Measurements from ENCODE around the gene SAP30BP. TPM values are rescaled to one million over a fixed set of nuclear protein-coding genes. Genes with fewer than 3 reads are reported as not detected.

SAP30BP gene
- total and polyA plus RNA-seq, 2 experiments from 2014 or later = 44.9 to 97.9 TPM

DNA sequence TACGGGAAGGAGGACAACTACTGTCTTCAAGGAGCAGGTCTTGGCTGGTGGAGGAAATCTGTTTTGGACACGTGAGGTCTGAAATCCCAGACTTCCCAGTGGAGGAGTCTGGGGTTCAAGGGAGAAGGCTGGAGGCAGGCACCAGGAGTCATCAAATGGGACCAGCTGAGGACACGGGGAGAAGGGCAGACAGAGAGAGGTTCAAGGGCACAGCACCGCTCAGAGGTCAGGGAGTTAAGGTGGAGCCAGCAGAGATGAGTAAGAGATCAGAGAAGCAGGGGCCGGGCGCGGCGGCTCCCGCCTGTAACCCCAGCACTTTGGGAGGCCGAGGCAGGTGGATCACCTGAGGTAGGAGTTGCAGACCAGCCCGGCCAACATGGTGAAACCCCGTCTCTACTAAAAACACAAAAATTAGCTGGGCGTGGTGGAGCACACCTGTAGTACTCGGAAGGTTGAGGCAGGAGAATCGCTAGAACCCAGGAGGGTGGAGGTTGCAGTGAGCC, 44.3 kb upstream of the SAP30BP start:
- H3K4me2 ChIP-seq = no peak overlapping the region
- H3F3A ChIP-seq (replicated peaks; ENCODE audit: low read depth) = no peaks in the 10 kb centered on the region
- no peaks in the 10 kb centered on the region for H3K9me2 ChIP-seq (ENCODE audit: insufficient read depth)
- Mint-ChIP-seq H3K4me1 (peaks cover 3% of the 10 kb centered on the region; the same call in 1 of the 3 replicates), H3K27me3 (ENCODE audit: insufficient read depth, low read depth, poor library complexity) (peaks cover 27% of the 10 kb centered on the region), H3K27ac (no peak overlapping the region), H3K4me3 (no peak overlapping the region), H3K36me3 (ENCODE audit: low read depth) (no peaks in the 10 kb centered on the region), H3K9me3 (no peaks in the 10 kb centered on the region; the same call in 2 of the 3 replicates)
- TF ChIP-seq CTCF (conservative IDR thresholded peaks at IDR 0.05; ENCODE audit: low read depth in 2 of 2) (no peak), JUNB (IDR thresholded peaks at IDR 0.05; ENCODE audit: unreplicated experiment) (no peak), NANOG (IDR thresholded peaks at IDR 0.05; ENCODE audit: borderline replicate concordance) (no peak), CREB1 (CRISPR knock-in tag; IDR thresholded peaks at IDR 0.05; ENCODE audit: low read depth) (no peak), EZH2 (IDR thresholded peaks at IDR 0.05; ENCODE audit: low read depth, unreplicated experiment) (no peak), ETS1 (IDR thresholded peaks at IDR 0.05) (no peak), STAT1 (IDR thresholded peaks at IDR 0.05; ENCODE audit: unreplicated experiment) (no peak), EZH2phosphoT487 (IDR thresholded peaks at IDR 0.05; ENCODE audit: unreplicated experiment) (no peak), ZNF114 (CRISPR knock-in tag; IDR thresholded peaks at IDR 0.05) (no peak), POLR2AphosphoS5 (IDR thresholded peaks at IDR 0.05; ENCODE audit: low read depth) (no peak), ZNF462 (CRISPR knock-in tag; IDR thresholded peaks at IDR 0.05) (no peak), ZNF331 (CRISPR knock-in tag; IDR thresholded peaks at IDR 0.05; ENCODE audit: low read depth) (no peak)
- TF ChIP-seq, protein P1, sequence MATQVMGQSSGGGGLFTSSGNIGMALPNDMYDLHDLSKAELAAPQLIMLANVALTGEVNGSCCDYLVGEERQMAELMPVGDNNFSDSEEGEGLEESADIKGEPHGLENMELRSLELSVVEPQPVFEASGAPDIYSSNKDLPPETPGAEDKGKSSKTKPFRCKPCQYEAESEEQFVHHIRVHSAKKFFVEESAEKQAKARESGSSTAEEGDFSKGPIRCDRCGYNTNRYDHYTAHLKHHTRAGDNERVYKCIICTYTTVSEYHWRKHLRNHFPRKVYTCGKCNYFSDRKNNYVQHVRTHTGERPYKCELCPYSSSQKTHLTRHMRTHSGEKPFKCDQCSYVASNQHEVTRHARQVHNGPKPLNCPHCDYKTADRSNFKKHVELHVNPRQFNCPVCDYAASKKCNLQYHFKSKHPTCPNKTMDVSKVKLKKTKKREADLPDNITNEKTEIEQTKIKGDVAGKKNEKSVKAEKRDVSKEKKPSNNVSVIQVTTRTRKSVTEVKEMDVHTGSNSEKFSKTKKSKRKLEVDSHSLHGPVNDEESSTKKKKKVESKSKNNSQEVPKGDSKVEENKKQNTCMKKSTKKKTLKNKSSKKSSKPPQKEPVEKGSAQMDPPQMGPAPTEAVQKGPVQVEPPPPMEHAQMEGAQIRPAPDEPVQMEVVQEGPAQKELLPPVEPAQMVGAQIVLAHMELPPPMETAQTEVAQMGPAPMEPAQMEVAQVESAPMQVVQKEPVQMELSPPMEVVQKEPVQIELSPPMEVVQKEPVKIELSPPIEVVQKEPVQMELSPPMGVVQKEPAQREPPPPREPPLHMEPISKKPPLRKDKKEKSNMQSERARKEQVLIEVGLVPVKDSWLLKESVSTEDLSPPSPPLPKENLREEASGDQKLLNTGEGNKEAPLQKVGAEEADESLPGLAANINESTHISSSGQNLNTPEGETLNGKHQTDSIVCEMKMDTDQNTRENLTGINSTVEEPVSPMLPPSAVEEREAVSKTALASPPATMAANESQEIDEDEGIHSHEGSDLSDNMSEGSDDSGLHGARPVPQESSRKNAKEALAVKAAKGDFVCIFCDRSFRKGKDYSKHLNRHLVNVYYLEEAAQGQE (IDR thresholded peaks at IDR 0.05; ENCODE audit: unreplicated experiment) = no peak
- no peak for DNase-seq (ENCODE audit: low spot score)
- H2AFZ ChIP-seq = no peak overlapping the region
- H3K4me1 ChIP-seq (ENCODE audit: insufficient read depth) = no peaks in the 10 kb centered on the region
- no peak overlapping the region for H3K27ac ChIP-seq (ENCODE audit: low read depth)
- H4K20me1 ChIP-seq (replicated peaks; ENCODE audit: insufficient read depth) = no peaks in the 10 kb centered on the region
- H3K36me3 ChIP-seq (ENCODE audit: insufficient read depth) = no peaks in the 10 kb centered on the region; the same call in 1 of the 2 replicates
- no peaks in the 10 kb centered on the region for H3K79me2 ChIP-seq (replicated peaks; ENCODE audit: insufficient read depth)
- H3K4me3 ChIP-seq = no peak overlapping the region
- H3K27me3 ChIP-seq (ENCODE audit: insufficient read depth) = no peaks in the 10 kb centered on the region
- ATAC-seq = no peak

All from GM23338 (cell line).